ENCODE results near the gene EXD1. TPM values are rescaled to one million over a fixed set of nuclear protein-coding genes. Genes with fewer than 3 reads are reported as not detected.
A peak's percentile ranks its signal among the peaks of the same experiment; 100 is the strongest.
"Not testable (repeated sequence)": the region's sequence is repeated elsewhere in the genome, so short reads cannot be mapped to it uniquely, and the experiment has no call there.

EXD1 gene
- total and polyA plus RNA-seq, 2 donors from 2014 or later = not detected

DNA sequence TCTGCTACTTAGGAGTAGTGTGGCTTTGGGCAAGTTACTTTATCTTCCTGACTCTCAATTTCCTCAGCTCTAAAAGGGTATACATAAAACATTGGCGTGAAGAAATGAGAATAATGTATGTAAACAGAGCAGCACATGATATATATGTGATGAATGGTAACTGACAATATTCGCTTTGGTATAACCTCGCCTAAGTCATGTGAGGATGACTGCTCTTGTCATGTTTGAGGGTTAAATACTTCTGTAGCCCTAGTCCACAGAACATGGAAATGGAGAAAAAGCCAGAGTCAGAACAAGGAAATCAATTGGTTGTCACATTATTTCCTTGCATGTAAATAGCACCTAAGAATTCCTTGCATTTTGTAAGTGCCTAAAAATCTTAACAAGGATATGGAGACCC lies 25.5 kb upstream of the EXD1 start:
- Histone ChIP-seq H3K4me3 (ENCODE audit: low read length in 3 of 3) (no peak overlapping the region), H3K27me3 (ENCODE audit: control insufficient read depth, insufficient read depth, low read length) (no peaks in the 10 kb centered on the region), H3K9ac (ENCODE audit: low read length in 3 of 3) (peak overlapping the region in 1 of 3 donors; percentile 20), H3K4me1 (ENCODE audit: control insufficient read depth in 2 of 3, insufficient read depth in 2 of 3, low read depth in 1 of 3, low read length in 3 of 3) (peaks cover 0 to 7% (median 0%) of the 10 kb centered on the region in 3 donors), H3K27ac (ENCODE audit: low read depth in 2 of 2, low read length in 2 of 2) (peak overlapping the region; percentile 56 to 66), H3K9me3 (ENCODE audit: control insufficient read depth in 2 of 3, insufficient read depth in 1 of 3, low read length in 3 of 3) (no peaks in the 10 kb centered on the region), H3K36me3 (ENCODE audit: control insufficient read depth in 2 of 3, insufficient read depth in 3 of 3, low read length in 3 of 3) (peaks cover 0 to 6% (median 5%) of the 10 kb centered on the region in 3 donors)
- DNase-seq (no peak), FAIRE-seq (no peak)
- intact Hi-C loops (cut with DNase I) = no loop called here
- TF ChIP-seq, protein P1, sequence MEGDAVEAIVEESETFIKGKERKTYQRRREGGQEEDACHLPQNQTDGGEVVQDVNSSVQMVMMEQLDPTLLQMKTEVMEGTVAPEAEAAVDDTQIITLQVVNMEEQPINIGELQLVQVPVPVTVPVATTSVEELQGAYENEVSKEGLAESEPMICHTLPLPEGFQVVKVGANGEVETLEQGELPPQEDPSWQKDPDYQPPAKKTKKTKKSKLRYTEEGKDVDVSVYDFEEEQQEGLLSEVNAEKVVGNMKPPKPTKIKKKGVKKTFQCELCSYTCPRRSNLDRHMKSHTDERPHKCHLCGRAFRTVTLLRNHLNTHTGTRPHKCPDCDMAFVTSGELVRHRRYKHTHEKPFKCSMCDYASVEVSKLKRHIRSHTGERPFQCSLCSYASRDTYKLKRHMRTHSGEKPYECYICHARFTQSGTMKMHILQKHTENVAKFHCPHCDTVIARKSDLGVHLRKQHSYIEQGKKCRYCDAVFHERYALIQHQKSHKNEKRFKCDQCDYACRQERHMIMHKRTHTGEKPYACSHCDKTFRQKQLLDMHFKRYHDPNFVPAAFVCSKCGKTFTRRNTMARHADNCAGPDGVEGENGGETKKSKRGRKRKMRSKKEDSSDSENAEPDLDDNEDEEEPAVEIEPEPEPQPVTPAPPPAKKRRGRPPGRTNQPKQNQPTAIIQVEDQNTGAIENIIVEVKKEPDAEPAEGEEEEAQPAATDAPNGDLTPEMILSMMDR (IDR thresholded peaks at IDR 0.05; ENCODE audit: borderline replicate concordance, extremely low read depth, insufficient read depth) = no peak

GRCh38 chr15:41254560-41254959 lies 24.0 kb upstream of the EXD1 start:
- Histone ChIP-seq H3K9ac (ENCODE audit: low read length in 3 of 3) (no peak overlapping the region), H3K4me3 (ENCODE audit: low read length in 3 of 3) (no peak overlapping the region), H3K27me3 (ENCODE audit: control insufficient read depth, insufficient read depth, low read length) (no peaks in the 10 kb centered on the region), H3K27ac (ENCODE audit: low read depth in 2 of 2, low read length in 2 of 2) (no peak overlapping the region), H3K4me1 (ENCODE audit: control insufficient read depth in 2 of 3, insufficient read depth in 2 of 3, low read depth in 1 of 3, low read length in 3 of 3) (peaks cover 0 to 12% (median 2%) of the 10 kb centered on the region in 3 donors), H3K36me3 (ENCODE audit: control insufficient read depth in 2 of 3, insufficient read depth in 3 of 3, low read length in 3 of 3) (peaks cover 0 to 6% (median 5%) of the 10 kb centered on the region in 3 donors), H3K9me3 (ENCODE audit: control insufficient read depth in 2 of 3, insufficient read depth in 1 of 3, low read length in 3 of 3) (no peaks in the 10 kb centered on the region)
- DNase-seq (no peak), FAIRE-seq (no peak)
- intact Hi-C loops (cut with DNase I) = no loop called here
- TF ChIP-seq, protein P1 (IDR thresholded peaks at IDR 0.05; ENCODE audit: borderline replicate concordance, extremely low read depth, insufficient read depth) = no peak

DNA sequence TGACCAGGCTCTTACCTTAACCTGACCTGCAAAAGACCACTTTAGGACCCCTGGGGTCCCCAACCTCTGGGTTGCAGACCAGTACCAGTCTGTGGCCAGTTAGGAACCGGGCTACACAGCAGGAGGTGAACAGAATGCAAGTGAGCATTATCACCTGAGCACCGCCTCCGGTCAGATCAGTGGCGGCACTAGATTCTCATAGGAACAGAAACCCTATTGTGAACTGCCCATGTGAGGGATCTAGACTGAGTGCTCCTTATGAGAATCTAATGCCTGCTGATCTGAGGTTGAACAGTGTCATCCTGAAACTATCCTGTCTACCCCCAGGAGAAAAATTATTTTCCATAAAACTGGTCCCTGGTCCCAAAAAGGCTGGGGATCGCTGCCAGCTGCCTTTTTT lies 20.9 kb upstream of the EXD1 start:
- intact Hi-C loops (cut with DNase I) = no loop called here
- Histone ChIP-seq H3K9ac (ENCODE audit: low read length in 3 of 3) (no peak overlapping the region), H3K9me3 (ENCODE audit: control insufficient read depth in 2 of 3, insufficient read depth in 1 of 3, low read length in 3 of 3) (no peaks in the 10 kb centered on the region), H3K4me1 (ENCODE audit: control insufficient read depth in 2 of 3, insufficient read depth in 2 of 3, low read depth in 1 of 3, low read length in 3 of 3) (peaks cover 0 to 9% (median 2%) of the 10 kb centered on the region in 3 donors), H3K27me3 (ENCODE audit: control insufficient read depth, insufficient read depth, low read length) (no peaks in the 10 kb centered on the region), H3K4me3 (ENCODE audit: low read length in 3 of 3) (no peak overlapping the region), H3K36me3 (ENCODE audit: control insufficient read depth in 2 of 3, insufficient read depth in 3 of 3, low read length in 3 of 3) (no peaks in the 10 kb centered on the region), H3K27ac (ENCODE audit: low read depth in 2 of 2, low read length in 2 of 2) (no peak overlapping the region)
- DNase-seq = no peak
- TF ChIP-seq, protein P1 (IDR thresholded peaks at IDR 0.05; ENCODE audit: borderline replicate concordance, extremely low read depth, insufficient read depth) = no peak
- FAIRE-seq = no peak

- H3K9me3 ChIP-seq (ENCODE audit: control insufficient read depth in 2 of 3, insufficient read depth in 1 of 3, low read length in 3 of 3); DNase-seq; H3K27me3 ChIP-seq (ENCODE audit: control insufficient read depth, insufficient read depth, low read length); H3K36me3 ChIP-seq (ENCODE audit: control insufficient read depth in 2 of 3, insufficient read depth in 3 of 3, low read length in 3 of 3); H3K4me1 ChIP-seq (ENCODE audit: control insufficient read depth in 2 of 3, insufficient read depth in 2 of 3, low read depth in 1 of 3, low read length in 3 of 3); H3K9ac ChIP-seq (ENCODE audit: low read length in 3 of 3); FAIRE-seq; H3K4me3 ChIP-seq (ENCODE audit: low read length in 3 of 3); H3K27ac ChIP-seq (ENCODE audit: low read depth in 2 of 2, low read length in 2 of 2); intact Hi-C loops (cut with DNase I): not testable (repeated sequence)
Observed at GRCh38 chr15:41250745-41251144, 20.2 kb upstream of the EXD1 start.

Data from kidney (tissue), 14 donors.